H1 (cell line): Measurements from ENCODE around the gene TRA2A. TPM values are rescaled to one million over a fixed set of nuclear protein-coding genes. Genes with fewer than 3 reads are reported as not detected.
A peak's percentile ranks its signal among the peaks of the same experiment; 100 is the strongest.

Source experiments
- ASH2L ChIP-seq: fragments of 200-600, 300-600 bp; sonication (generic); IDR thresholded peaks from one replicate; pipeline ENCODE4 v1.7.1; 2017; ENCODE audit warnings: low read length
- BACH1 ChIP-seq: IDR thresholded peaks from 2 replicates; pipeline ENCODE4 v1.6.1; 2012; ENCODE audit warnings: low read length, improper control_type of control experiment
- CHD2 ChIP-seq: IDR thresholded peaks from 2 replicates; pipeline ENCODE4 v1.6.1; 2012; ENCODE audit warnings: low read length, improper control_type of control experiment
- EZH2 ChIP-seq: fragments of 200-600 bp; sonication (generic); IDR thresholded peaks from 2 replicates; pipeline ENCODE4 v1.7.1; 2012; ENCODE audit warnings: low read depth, mild to moderate bottlenecking, moderate library complexity, low read length, inconsistent platforms; ENCODE audit not compliant: severe bottlenecking
- GABPA ChIP-seq: IDR thresholded peaks from 2 replicates; pipeline ENCODE4 v1.6.1; 2011; ENCODE audit warnings: mild to moderate bottlenecking, low read length, moderate library complexity, borderline replicate concordance; ENCODE audit not compliant: insufficient read depth
- JUN ChIP-seq: IDR thresholded peaks from 2 replicates; pipeline ENCODE4 v1.6.1; 2011; ENCODE audit warnings: low read depth, mild to moderate bottlenecking, improper control_type of control experiment, low read length
- JUND ChIP-seq: IDR thresholded peaks from 2 replicates; pipeline ENCODE4 v1.6.1; 2011; ENCODE audit warnings: mild to moderate bottlenecking, improper control_type of control experiment, low read length
- KDM5A ChIP-seq: fragments of 200-600 bp; IDR thresholded peaks from 2 replicates; pipeline ENCODE4 v1.7.1; 2012; ENCODE audit warnings: mild to moderate bottlenecking, low read length, inconsistent platforms, mixed read lengths
- POLR2A ChIP-seq, 2 experiments: IDR thresholded peaks; 1 replicate in 1 of 2; 2 replicates in 1 of 2; pipeline ENCODE4 v1.6.1; 2011; ENCODE audit warnings: low read depth in 2 of 2, low read length in 2 of 2, mild to moderate bottlenecking in 2 of 2; ENCODE audit errors: control extremely low read depth in 1 of 2
- POLR2AphosphoS5 ChIP-seq: IDR thresholded peaks from 2 replicates; pipeline ENCODE4 v1.6.1; 2011; ENCODE audit warnings: low read depth, low read length
- RNF2 ChIP-seq: fragments of 200-900, 300-1000 bp; sonication (generic); IDR thresholded peaks from 2 replicates; pipeline ENCODE4 v1.7.1; 2016; ENCODE audit warnings: borderline replicate concordance, low read depth, mild to moderate bottlenecking, antibody characterized with exemption, low read length; ENCODE audit not compliant: poor library complexity, severe bottlenecking; ENCODE audit errors: missing control alignments
- RXRA ChIP-seq: IDR thresholded peaks from 2 replicates; pipeline ENCODE4 v1.6.1; 2011; ENCODE audit warnings: low read depth, mild to moderate bottlenecking, low read length, moderate library complexity; ENCODE audit not compliant: insufficient read depth
- SIRT6 ChIP-seq: IDR thresholded peaks from one replicate; pipeline ENCODE4 v1.7.1; 2012; ENCODE audit warnings: low read length, inconsistent platforms
- SP1 ChIP-seq: IDR thresholded peaks from 2 replicates; pipeline ENCODE4 v1.6.1; 2011; ENCODE audit warnings: low read depth, low read length
- SRF ChIP-seq: IDR thresholded peaks from 2 replicates; pipeline ENCODE4 v1.6.1; 2011; ENCODE audit warnings: mild to moderate bottlenecking, low read depth, low read length, moderate library complexity
- TAF1 ChIP-seq: IDR thresholded peaks from 2 replicates; pipeline ENCODE4 v1.6.1; 2011; ENCODE audit warnings: mild to moderate bottlenecking, low read depth, low read length
- TCF12 ChIP-seq: IDR thresholded peaks from 2 replicates; pipeline ENCODE4 v1.6.1; 2011; ENCODE audit warnings: low read depth, mild to moderate bottlenecking, low read length
- YY1 ChIP-seq: IDR thresholded peaks from 2 replicates; pipeline ENCODE4 v1.6.1; 2011; ENCODE audit warnings: low read depth, mild to moderate bottlenecking, low read length
- polyA plus RNA-seq, 7 experiments: library from polyadenylated mRNA; depleted of rRNA in 3 of 7; stranded (reverse) in 5 of 7; unstranded in 2 of 7; fragments of >200 nt in 5 of 7; fragments of 200-250 nt in 2 of 7; gene quantifications; 1 replicate in 5 of 7; 2 replicates in 1 of 7; 4 replicates in 1 of 7; pipeline versions ENCODE4 v1.2.1 to v1.2.3, GENCODE V29; 2011 to 2013; ENCODE audit warnings: missing spikeins in 2 of 7, mixed read lengths in 2 of 7
- total RNA-seq: library from RNA; stranded (reverse); fragmentation: NEBNext Ultra II Directional; extraction: Animal tissue kit (Norgen Biotek cat#: 25700); gene quantifications from 2 replicates; pipeline ENCODE4 v1.2.1, GENCODE V29; 2021
- TF ChIP-seq, protein P1 (sequence below): IDR thresholded peaks from 2 replicates; pipeline ENCODE4 v1.6.1; 2011; ENCODE audit warnings: low read depth, mild to moderate bottlenecking, low read length; ENCODE audit not compliant: insufficient read depth
- TF ChIP-seq, protein P2 (sequence below): IDR thresholded peaks from 2 replicates; pipeline ENCODE4 v1.6.1; 2011; ENCODE audit warnings: low read length, improper control_type of control experiment
- TF ChIP-seq, protein P3 (sequence below), 3 experiments: IDR thresholded peaks; 1 replicate in 2 of 3; 2 replicates in 1 of 3; pipeline versions ENCODE4 v1.5.1 to v1.6.1; 2011; ENCODE audit warnings: low read length in 3 of 3, mild to moderate bottlenecking in 3 of 3, inconsistent platforms in 2 of 3, low read depth in 1 of 3, moderate library complexity in 1 of 3; ENCODE audit not compliant: insufficient read depth in 1 of 3; ENCODE audit errors: control extremely low read depth in 1 of 3

Gene TRA2A
- total and polyA plus RNA-seq, 2 of the 8 experiments (the other 6 are each of a cell fraction or from before 2014, with no cell fraction given): 116 to 125 TPM

DNA sequence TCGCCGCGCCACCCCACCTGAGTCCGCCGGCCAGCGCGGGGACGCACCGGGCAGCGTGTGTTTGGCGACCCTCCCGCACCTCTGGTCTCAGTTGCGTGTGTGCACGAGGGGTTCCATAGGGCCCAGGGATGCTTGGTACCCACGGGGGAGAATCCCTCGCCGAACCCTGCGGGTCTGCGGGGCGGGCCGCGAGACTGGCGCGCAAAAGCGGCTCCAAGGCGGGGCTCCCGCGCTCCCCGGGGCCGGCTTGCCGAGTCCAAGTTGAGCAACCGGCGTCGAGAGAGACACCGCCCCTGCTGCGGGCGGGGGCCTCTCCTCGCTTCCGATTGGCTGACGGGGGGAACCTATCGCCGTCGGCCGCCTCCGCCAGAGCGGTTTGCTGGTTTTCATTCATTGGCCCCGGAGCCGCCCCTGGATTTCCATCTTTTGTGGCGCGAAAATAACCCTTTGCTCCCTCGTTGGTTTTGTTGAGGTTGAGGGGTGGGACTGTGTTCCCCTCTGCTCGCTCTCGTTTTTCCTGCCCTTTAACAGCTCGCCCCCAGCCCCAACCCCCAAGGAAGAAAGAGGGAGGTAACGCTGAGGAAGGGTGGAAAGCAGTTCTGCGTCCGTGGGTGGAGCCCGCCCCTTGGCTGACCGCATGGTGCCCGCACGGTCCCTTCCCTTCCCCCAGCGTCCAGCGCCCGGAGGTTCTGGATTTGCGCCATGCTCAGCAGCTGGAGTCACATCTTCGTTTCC is 57.5 kb downstream of the TRA2A start (continued):
- no peak for TF ChIP-seq RNF2
- no peak for TF ChIP-seq EZH2
- peak; percentile 85 for TF ChIP-seq YY1
- TF ChIP-seq BACH1: peak; percentile 90
- peak; percentile 82 for TF ChIP-seq ASH2L
- no peak; the same call in none of the 2 replicates for TF ChIP-seq TAF1
- TF ChIP-seq, protein P1, sequence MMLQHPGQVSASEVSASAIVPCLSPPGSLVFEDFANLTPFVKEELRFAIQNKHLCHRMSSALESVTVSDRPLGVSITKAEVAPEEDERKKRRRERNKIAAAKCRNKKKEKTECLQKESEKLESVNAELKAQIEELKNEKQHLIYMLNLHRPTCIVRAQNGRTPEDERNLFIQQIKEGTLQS: no peak
- peak; percentile 73 for TF ChIP-seq SP1
- TF ChIP-seq, protein P2, sequence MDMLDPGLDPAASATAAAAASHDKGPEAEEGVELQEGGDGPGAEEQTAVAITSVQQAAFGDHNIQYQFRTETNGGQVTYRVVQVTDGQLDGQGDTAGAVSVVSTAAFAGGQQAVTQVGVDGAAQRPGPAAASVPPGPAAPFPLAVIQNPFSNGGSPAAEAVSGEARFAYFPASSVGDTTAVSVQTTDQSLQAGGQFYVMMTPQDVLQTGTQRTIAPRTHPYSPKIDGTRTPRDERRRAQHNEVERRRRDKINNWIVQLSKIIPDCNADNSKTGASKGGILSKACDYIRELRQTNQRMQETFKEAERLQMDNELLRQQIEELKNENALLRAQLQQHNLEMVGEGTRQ: no peak
- no peak for TF ChIP-seq GABPA
- TF ChIP-seq POLR2AphosphoS5: peak; percentile 92
- no peak for TF ChIP-seq SRF
- peak in 1 of 2 experiments; percentile 98; a peak in 2 of 3 replicates for TF ChIP-seq POLR2A (IDR thresholded peaks at IDR 0.05; ENCODE audit: control extremely low read depth in 1 of 2, low read depth in 2 of 2, low read length in 2 of 2)
- no peak; the same call in 1 of the 2 replicates for TF ChIP-seq TCF12
- no peak for TF ChIP-seq RXRA
- TF ChIP-seq KDM5A: no peak
- TF ChIP-seq JUND: no peak
- TF ChIP-seq CHD2: no peak; the same call in none of the 2 replicates
- no peak for TF ChIP-seq SIRT6
- TF ChIP-seq, protein P3, sequence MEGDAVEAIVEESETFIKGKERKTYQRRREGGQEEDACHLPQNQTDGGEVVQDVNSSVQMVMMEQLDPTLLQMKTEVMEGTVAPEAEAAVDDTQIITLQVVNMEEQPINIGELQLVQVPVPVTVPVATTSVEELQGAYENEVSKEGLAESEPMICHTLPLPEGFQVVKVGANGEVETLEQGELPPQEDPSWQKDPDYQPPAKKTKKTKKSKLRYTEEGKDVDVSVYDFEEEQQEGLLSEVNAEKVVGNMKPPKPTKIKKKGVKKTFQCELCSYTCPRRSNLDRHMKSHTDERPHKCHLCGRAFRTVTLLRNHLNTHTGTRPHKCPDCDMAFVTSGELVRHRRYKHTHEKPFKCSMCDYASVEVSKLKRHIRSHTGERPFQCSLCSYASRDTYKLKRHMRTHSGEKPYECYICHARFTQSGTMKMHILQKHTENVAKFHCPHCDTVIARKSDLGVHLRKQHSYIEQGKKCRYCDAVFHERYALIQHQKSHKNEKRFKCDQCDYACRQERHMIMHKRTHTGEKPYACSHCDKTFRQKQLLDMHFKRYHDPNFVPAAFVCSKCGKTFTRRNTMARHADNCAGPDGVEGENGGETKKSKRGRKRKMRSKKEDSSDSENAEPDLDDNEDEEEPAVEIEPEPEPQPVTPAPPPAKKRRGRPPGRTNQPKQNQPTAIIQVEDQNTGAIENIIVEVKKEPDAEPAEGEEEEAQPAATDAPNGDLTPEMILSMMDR (IDR thresholded peaks at IDR 0.05; ENCODE audit: control extremely low read depth in 1 of 3, insufficient read depth in 1 of 3, low read depth in 1 of 3, low read length in 3 of 3): no peak
- no peak for TF ChIP-seq JUN
